CD14-positive monocyte (primary cell): Measurements from ENCODE around the gene PIP5K1C. TPM values are rescaled to one million over a fixed set of nuclear protein-coding genes. Genes with fewer than 3 reads are reported as not detected.

Experiments used
- DNase-seq, 3 donors: peaks; one replicate each; pipeline ENCODE4 v3.0.0-alpha.2; 2011 to 2022
- H2AFZ ChIP-seq: 2 replicates; pipeline ENCODE4 v1.6.0; 2012; ENCODE audit warnings: mild to moderate bottlenecking, low read depth, low read length, inconsistent platforms; ENCODE audit not compliant: insufficient read depth, poor library complexity, severe bottlenecking
- H3K27ac ChIP-seq, 2 donors: 1 replicate in 1 of 2; 2 replicates in 1 of 2; pipeline ENCODE4 v1.5.1; 2012 to 2013; ENCODE audit warnings: low read length in 2 of 2, control low read depth in 1 of 2, inconsistent platforms in 1 of 2, low read depth in 1 of 2, mild to moderate bottlenecking in 1 of 2
- H3K27me3 ChIP-seq, 2 donors: one replicate each; pipeline versions ENCODE4 v1.6.0 to v1.6.1; 2011 to 2013; ENCODE audit warnings: low read length in 2 of 2; ENCODE audit not compliant: control insufficient read depth in 2 of 2, insufficient read depth in 2 of 2
- H3K36me3 ChIP-seq, 2 donors: replicated peaks in 1 of 2; 1 replicate in 1 of 2; 2 replicates in 1 of 2; pipeline versions ENCODE4 v1.5.1 to v1.6.1; 2012 to 2013; ENCODE audit warnings: low read length in 2 of 2, control low read depth in 1 of 2, inconsistent platforms in 1 of 2, mild to moderate bottlenecking in 1 of 2; ENCODE audit not compliant: insufficient read depth in 2 of 2, control insufficient read depth in 1 of 2
- H3K4me1 ChIP-seq, 2 donors: 1 replicate in 1 of 2; 2 replicates in 1 of 2; pipeline versions ENCODE4 v1.5.1 to v1.6.1; 2012 to 2013; ENCODE audit warnings: low read length in 2 of 2, control low read depth in 1 of 2, inconsistent platforms in 1 of 2, mild to moderate bottlenecking in 1 of 2, moderate library complexity in 1 of 2; ENCODE audit not compliant: insufficient read depth in 2 of 2, control insufficient read depth in 1 of 2
- H3K4me2 ChIP-seq: replicated peaks from 2 replicates; pipeline ENCODE3; 2012; ENCODE audit warnings: low read length, moderate library complexity, mild to moderate bottlenecking; ENCODE audit not compliant: poor library complexity, severe bottlenecking; ENCODE audit errors: extremely low read depth
- H3K4me3 ChIP-seq, 3 experiments: fragments of 200-600 bp in 1 of 3; sonication (generic) in 1 of 3; replicated peaks in 1 of 3; 1 replicate in 2 of 3; 2 replicates in 1 of 3; pipeline ENCODE4 v1.5.1; 2011 to 2013; ENCODE audit warnings: low read length in 3 of 3, mild to moderate bottlenecking in 3 of 3, control low read depth in 2 of 3, low read depth in 2 of 3, inconsistent platforms in 1 of 3, moderate library complexity in 1 of 3
- H3K79me2 ChIP-seq: 2 replicates; pipeline ENCODE4 v1.6.0; 2012; ENCODE audit warnings: mild to moderate bottlenecking, control low read depth, inconsistent platforms, low read length, moderate library complexity; ENCODE audit not compliant: insufficient read depth
- H3K9ac ChIP-seq: 2 replicates; pipeline ENCODE4 v1.6.0; 2017; ENCODE audit warnings: low read length, mild to moderate bottlenecking; ENCODE audit not compliant: insufficient read depth, poor library complexity, severe bottlenecking
- H3K9me3 ChIP-seq, 2 donors: replicated peaks in 1 of 2; 1 replicate in 1 of 2; 2 replicates in 1 of 2; pipeline versions ENCODE4 v1.5.1 to v1.6.1; 2012 to 2013; ENCODE audit warnings: low read length in 2 of 2, control low read depth in 1 of 2; ENCODE audit not compliant: control insufficient read depth in 1 of 2, insufficient read depth in 1 of 2
- H4K20me1 ChIP-seq: 2 replicates; pipeline ENCODE4 v1.6.0; 2012; ENCODE audit warnings: mild to moderate bottlenecking, low read length, control low read depth, moderate library complexity; ENCODE audit not compliant: insufficient read depth
- H3K27ac Mint-ChIP-seq, 7 donors: one replicate each; pipeline ENCODE4 v1.8.0; 2020; ENCODE audit warnings: mild to moderate bottlenecking in 7 of 7, mixed read lengths in 7 of 7, moderate library complexity in 6 of 7, inconsistent platforms in 2 of 7
- H3K27me3 Mint-ChIP-seq, 3 donors: one replicate each; pipeline ENCODE4 v1.8.0; 2021 to 2022; ENCODE audit warnings: low read depth in 3 of 3, mild to moderate bottlenecking in 3 of 3, mixed read lengths in 3 of 3, moderate library complexity in 3 of 3, inconsistent platforms in 1 of 3
- H3K36me3 Mint-ChIP-seq, 2 donors: one replicate each; pipeline ENCODE4 v1.8.0; 2020; ENCODE audit warnings: mixed read lengths in 2 of 2, inconsistent platforms in 1 of 2, mild to moderate bottlenecking in 1 of 2
- H3K4me1 Mint-ChIP-seq: one replicate; pipeline ENCODE4 v1.8.0; 2020; ENCODE audit warnings: mild to moderate bottlenecking, mixed read lengths
- H3K4me3 Mint-ChIP-seq, 2 donors: one replicate each; pipeline ENCODE4 v1.8.0; 2020; ENCODE audit warnings: mild to moderate bottlenecking in 2 of 2, mixed read lengths in 2 of 2, moderate library complexity in 1 of 2
- H3K9me3 Mint-ChIP-seq, 7 donors: one replicate each; pipeline ENCODE4 v1.8.0; 2020 to 2022; ENCODE audit warnings: mixed read lengths in 7 of 7, mild to moderate bottlenecking in 6 of 7, moderate library complexity in 6 of 7, inconsistent platforms in 2 of 7
- CTCF ChIP-seq: fragments of 200-600 bp; IDR thresholded peaks from one replicate; pipeline ENCODE4 v1.8.0; 2022; ENCODE audit warnings: antibody characterized with exemption, mild to moderate bottlenecking
- WGBS: methylation state at CpG from one replicate; pipeline ENCODE4 v1.1.5; 2013; ENCODE audit warnings: missing lambda C conversion rate; ENCODE audit not compliant: insufficient coverage; 5-methylcytosine and 5-hydroxymethylcytosine counted together
- intact Hi-C, 2 donors: fragments of 100-400 bp; cut with micrococcal nuclease; formaldehyde crosslinking; loops; one replicate each; pipeline versions ENCODE4 v1.15.0 to v1.15.1; 2023
- polyA plus RNA-seq, 3 donors: library from polyadenylated mRNA; depleted of rRNA in 1 of 3; unstranded in 2 of 3; stranded (reverse) in 1 of 3; fragments of 300-500 nt in 2 of 3; fragments of >200 nt in 1 of 3; fragmentation: Illumina TruSeq in 2 of 3; gene quantifications; 1 replicate in 2 of 3; 2 replicates in 1 of 3; pipeline ENCODE4 v1.2.3, GENCODE V29; 2012 to 2021

PIP5K1C gene
- polyA plus RNA-seq, 3 donors, result 6.5 to 19.5 (median 10.1) TPM

- 92% methylated on average over 33 of the region's 39 CpGs for WGBS
- peaks cover 24 to 54% of the 10 kb centered on the region in 2 donors for H3K36me3 Mint-ChIP-seq
- no peak for DNase-seq
- Histone ChIP-seq H3K9me3 (no peaks in the 10 kb centered on the region), H3K4me3 (no peak overlapping the region), H3K36me3 (peaks cover 30 to 40% of the 10 kb centered on the region in 2 donors), H3K4me1 (peaks cover under 1 to 7% of the 10 kb centered on the region in 2 donors), H3K79me2 (no peaks in the 10 kb centered on the region), H3K9ac (no peak overlapping the region), H2AFZ (no peak overlapping the region), H3K4me2 (no peak overlapping the region), H3K27ac (no peak overlapping the region), H4K20me1 (no peaks in the 10 kb centered on the region), H3K27me3 (no peaks in the 10 kb centered on the region)
- no peaks in the 10 kb centered on the region for H3K27me3 Mint-ChIP-seq
- TF ChIP-seq CTCF, result no peak
- H3K27ac Mint-ChIP-seq, result no peak overlapping the region
- intact Hi-C loops, result no loop called here
- H3K9me3 Mint-ChIP-seq, result peaks cover 0 to 7% (median 4%) of the 10 kb centered on the region in 7 donors
- no peak overlapping the region for H3K4me3 Mint-ChIP-seq
- H3K4me1 Mint-ChIP-seq, result peaks cover 11% of the 10 kb centered on the region
Observed at GRCh38 chr19:3613818-3614661, 86.2 kb downstream of the PIP5K1C start.

- TF ChIP-seq CTCF, result no peak
- Mint-ChIP-seq H3K4me3 (no peak overlapping the region), H3K9me3 (peaks cover 3 to 8% (median 6%) of the 10 kb centered on the region in 7 donors), H3K27ac (no peak overlapping the region), H3K4me1 (peaks cover 12% of the 10 kb centered on the region), H3K27me3 (peaks cover 0 to 3% (median 2%) of the 10 kb centered on the region in 3 donors), H3K36me3 (peaks cover 23 to 50% of the 10 kb centered on the region in 2 donors)
- no peak overlapping the region for H3K4me3 ChIP-seq
- H3K27me3 ChIP-seq, result peaks cover 0 to 3% of the 10 kb centered on the region in 2 donors
- no peak overlapping the region for H3K9ac ChIP-seq
- H3K79me2 ChIP-seq, result no peaks in the 10 kb centered on the region
- H4K20me1 ChIP-seq, result no peaks in the 10 kb centered on the region
- H3K36me3 ChIP-seq, result peaks cover 29 to 35% of the 10 kb centered on the region in 2 donors
- no peak overlapping the region for H3K27ac ChIP-seq
- H3K4me2 ChIP-seq, result no peak overlapping the region
- peaks cover 0 to 2% of the 10 kb centered on the region in 2 donors for H3K9me3 ChIP-seq
- H3K4me1 ChIP-seq, result peaks cover 7 to 11% of the 10 kb centered on the region in 2 donors
- intact Hi-C loops, result no loop called here
- WGBS, result 97% methylated on average over 64 of the region's 79 CpGs
- DNase-seq, result no peak
- no peak overlapping the region for H2AFZ ChIP-seq
Observed at GRCh38 chr19:3612901-3613741, 87.1 kb downstream of the PIP5K1C start.
